ENCODE data around the gene MIER2.

DNA sequence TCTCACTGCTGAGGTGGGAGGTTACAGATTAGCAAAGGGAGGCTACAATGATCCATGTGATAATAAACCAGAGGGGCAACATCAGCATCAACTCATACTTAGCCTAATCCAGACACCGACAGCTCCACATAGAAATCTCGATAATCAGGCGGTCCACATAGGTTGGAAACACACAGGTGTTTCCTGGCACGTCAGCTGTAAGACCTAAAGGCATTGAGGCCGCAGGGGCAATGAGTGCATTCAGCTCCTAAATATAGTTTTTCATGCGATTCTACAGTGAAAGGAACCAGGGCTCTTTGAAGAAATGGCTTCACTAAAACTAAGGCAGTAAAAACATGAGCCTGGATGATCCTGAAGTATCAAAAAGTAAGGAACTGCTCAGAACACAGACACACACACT lies 72.7 kb downstream of the MIER2 start:
- TF ChIP-seq, protein P1, sequence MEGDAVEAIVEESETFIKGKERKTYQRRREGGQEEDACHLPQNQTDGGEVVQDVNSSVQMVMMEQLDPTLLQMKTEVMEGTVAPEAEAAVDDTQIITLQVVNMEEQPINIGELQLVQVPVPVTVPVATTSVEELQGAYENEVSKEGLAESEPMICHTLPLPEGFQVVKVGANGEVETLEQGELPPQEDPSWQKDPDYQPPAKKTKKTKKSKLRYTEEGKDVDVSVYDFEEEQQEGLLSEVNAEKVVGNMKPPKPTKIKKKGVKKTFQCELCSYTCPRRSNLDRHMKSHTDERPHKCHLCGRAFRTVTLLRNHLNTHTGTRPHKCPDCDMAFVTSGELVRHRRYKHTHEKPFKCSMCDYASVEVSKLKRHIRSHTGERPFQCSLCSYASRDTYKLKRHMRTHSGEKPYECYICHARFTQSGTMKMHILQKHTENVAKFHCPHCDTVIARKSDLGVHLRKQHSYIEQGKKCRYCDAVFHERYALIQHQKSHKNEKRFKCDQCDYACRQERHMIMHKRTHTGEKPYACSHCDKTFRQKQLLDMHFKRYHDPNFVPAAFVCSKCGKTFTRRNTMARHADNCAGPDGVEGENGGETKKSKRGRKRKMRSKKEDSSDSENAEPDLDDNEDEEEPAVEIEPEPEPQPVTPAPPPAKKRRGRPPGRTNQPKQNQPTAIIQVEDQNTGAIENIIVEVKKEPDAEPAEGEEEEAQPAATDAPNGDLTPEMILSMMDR (IDR thresholded peaks at IDR 0.05), result no peak
- no peak for TF ChIP-seq ZFX (IDR thresholded peaks at IDR 0.05; ENCODE audit: borderline replicate concordance)

All from 22Rv1 (cell line).